Measurements from ENCODE around the gene FRYL.
"Not testable (repeated sequence)": the region's sequence is repeated elsewhere in the genome, so short reads cannot be mapped to it uniquely, and the experiment has no call there.

The FRYL gene
- long read RNA-seq, partial matches to known transcripts = 24 of 33 reads
- long read RNA-seq, other reads (novel, unspliced or antisense) = 7 of 33 reads

DNA sequence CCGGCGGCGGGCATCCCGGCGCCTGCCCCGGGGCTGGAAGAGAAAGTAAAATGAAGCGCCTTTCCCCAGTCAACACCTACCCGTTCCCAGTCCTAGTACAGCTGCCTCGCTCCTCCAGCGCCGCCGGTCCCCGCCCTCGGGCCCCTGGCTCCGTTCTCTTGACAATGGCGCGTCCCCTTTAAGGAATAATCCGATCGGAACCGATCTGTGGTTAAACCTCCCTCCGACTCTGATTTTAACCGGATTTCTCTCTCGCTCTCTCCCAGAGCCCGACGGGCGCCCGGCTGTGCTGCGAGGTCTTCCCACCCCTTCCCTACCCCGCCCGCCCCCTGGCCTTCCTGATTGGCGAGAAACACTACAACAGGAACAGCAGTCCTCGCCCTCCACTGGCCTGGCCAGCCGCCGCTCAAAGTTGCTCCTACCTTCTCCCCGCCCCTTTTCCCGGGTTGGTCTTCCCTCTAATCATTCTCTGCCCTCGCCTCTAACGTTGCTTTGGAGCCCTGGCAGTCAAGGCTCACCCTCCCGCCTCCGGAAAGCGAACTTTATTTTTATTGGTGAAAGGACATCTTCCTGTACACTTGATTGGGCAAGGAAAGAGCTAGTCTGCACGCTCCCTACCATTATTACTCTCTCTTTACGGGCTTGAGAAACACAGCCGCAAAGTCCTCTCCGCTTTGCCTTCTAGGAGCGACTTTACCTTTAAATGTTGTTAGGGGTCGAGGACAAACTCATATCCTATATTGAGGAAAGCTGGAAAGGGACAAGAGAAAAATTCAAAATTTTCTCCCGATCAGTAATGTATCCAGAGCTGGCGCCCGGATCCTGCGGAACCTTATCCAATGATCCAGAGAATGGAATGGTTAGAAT lies at the start of gene FRYL:
Gene FRYL, minus strand, starts transcription at position 282 of the 867 bp plus-strand sequence. CDS start 145,869 bp downstream, outside the sequence.
- peak; percentile 49; the same call in 1 of the 2 replicates for TF ChIP-seq SPI1 (IDR thresholded peaks at IDR 0.05; ENCODE audit: borderline replicate concordance, low read depth)
- TF ChIP-seq, protein P1, sequence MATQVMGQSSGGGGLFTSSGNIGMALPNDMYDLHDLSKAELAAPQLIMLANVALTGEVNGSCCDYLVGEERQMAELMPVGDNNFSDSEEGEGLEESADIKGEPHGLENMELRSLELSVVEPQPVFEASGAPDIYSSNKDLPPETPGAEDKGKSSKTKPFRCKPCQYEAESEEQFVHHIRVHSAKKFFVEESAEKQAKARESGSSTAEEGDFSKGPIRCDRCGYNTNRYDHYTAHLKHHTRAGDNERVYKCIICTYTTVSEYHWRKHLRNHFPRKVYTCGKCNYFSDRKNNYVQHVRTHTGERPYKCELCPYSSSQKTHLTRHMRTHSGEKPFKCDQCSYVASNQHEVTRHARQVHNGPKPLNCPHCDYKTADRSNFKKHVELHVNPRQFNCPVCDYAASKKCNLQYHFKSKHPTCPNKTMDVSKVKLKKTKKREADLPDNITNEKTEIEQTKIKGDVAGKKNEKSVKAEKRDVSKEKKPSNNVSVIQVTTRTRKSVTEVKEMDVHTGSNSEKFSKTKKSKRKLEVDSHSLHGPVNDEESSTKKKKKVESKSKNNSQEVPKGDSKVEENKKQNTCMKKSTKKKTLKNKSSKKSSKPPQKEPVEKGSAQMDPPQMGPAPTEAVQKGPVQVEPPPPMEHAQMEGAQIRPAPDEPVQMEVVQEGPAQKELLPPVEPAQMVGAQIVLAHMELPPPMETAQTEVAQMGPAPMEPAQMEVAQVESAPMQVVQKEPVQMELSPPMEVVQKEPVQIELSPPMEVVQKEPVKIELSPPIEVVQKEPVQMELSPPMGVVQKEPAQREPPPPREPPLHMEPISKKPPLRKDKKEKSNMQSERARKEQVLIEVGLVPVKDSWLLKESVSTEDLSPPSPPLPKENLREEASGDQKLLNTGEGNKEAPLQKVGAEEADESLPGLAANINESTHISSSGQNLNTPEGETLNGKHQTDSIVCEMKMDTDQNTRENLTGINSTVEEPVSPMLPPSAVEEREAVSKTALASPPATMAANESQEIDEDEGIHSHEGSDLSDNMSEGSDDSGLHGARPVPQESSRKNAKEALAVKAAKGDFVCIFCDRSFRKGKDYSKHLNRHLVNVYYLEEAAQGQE (IDR thresholded peaks at IDR 0.05; ENCODE audit: insufficient replicate concordance, low read depth) = peak; percentile 28
- TF ChIP-seq, protein P2, sequence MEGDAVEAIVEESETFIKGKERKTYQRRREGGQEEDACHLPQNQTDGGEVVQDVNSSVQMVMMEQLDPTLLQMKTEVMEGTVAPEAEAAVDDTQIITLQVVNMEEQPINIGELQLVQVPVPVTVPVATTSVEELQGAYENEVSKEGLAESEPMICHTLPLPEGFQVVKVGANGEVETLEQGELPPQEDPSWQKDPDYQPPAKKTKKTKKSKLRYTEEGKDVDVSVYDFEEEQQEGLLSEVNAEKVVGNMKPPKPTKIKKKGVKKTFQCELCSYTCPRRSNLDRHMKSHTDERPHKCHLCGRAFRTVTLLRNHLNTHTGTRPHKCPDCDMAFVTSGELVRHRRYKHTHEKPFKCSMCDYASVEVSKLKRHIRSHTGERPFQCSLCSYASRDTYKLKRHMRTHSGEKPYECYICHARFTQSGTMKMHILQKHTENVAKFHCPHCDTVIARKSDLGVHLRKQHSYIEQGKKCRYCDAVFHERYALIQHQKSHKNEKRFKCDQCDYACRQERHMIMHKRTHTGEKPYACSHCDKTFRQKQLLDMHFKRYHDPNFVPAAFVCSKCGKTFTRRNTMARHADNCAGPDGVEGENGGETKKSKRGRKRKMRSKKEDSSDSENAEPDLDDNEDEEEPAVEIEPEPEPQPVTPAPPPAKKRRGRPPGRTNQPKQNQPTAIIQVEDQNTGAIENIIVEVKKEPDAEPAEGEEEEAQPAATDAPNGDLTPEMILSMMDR (IDR thresholded peaks at IDR 0.05; ENCODE audit: insufficient read depth, low read length) = no peak
- peak; percentile 37; the same call in 1 of the 2 replicates for TF ChIP-seq GABPA (IDR thresholded peaks at IDR 0.05; ENCODE audit: low read depth)
- TF ChIP-seq POLR2AphosphoS5 (IDR thresholded peaks at IDR 0.05; ENCODE audit: low read depth) = peak; percentile 44; the same call in 1 of the 2 replicates

DNA sequence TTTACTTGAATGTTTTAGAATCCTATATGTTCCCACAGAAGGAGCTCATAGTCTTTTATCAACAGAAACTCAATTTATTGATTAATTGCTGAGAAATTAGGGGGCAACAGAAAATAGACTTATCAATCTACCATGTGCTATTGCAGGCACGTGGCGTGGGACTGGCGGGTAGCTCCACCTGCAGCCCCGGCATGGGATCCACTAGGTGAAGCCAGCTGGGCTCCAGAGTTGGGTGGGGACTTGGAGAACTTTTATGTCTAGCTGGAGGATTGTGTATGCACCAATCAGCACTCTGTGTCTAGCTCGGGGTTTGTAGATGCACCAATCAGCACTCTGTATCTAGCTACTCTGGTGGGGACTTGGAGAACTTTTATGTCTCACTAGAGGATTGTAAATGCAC lies 47.5 kb upstream of the FRYL start:
- Histone ChIP-seq H3K27ac (replicated peaks) (no peak overlapping the region), H3K4me3 (replicated peaks; ENCODE audit: insufficient read depth, low read length) (no peak overlapping the region), H3K27me3 (ENCODE audit: insufficient read depth, poor library complexity, severe bottlenecking) (no peaks in the 10 kb centered on the region)
- no peak for DNase-seq (ENCODE audit: low read depth in 1 of 2, low spot score in 1 of 2)
- TF ChIP-seq GABPA (IDR thresholded peaks at IDR 0.05; ENCODE audit: low read depth) (no peak), SPI1 (IDR thresholded peaks at IDR 0.05; ENCODE audit: borderline replicate concordance, low read depth) (no peak), POLR2AphosphoS5 (IDR thresholded peaks at IDR 0.05; ENCODE audit: low read depth) (no peak)
- TF ChIP-seq, protein P1 (IDR thresholded peaks at IDR 0.05; ENCODE audit: insufficient replicate concordance, low read depth) = no peak
- TF ChIP-seq, protein P2 (IDR thresholded peaks at IDR 0.05; ENCODE audit: insufficient read depth, low read length) = no peak

More for the DNA sequence above, at the start of gene FRYL:
- H3K27ac ChIP-seq (replicated peaks) = peak within 1 kb of the TSS; percentile 85
- no peaks in the 10 kb centered on the region for H3K27me3 ChIP-seq (ENCODE audit: insufficient read depth, poor library complexity, severe bottlenecking)
- peak within 1 kb of the TSS; percentile 93 for H3K4me3 ChIP-seq (replicated peaks; ENCODE audit: insufficient read depth, low read length)
- peak; percentile 94 to 100 for DNase-seq (ENCODE audit: low read depth in 1 of 2, low spot score in 1 of 2)

DNA sequence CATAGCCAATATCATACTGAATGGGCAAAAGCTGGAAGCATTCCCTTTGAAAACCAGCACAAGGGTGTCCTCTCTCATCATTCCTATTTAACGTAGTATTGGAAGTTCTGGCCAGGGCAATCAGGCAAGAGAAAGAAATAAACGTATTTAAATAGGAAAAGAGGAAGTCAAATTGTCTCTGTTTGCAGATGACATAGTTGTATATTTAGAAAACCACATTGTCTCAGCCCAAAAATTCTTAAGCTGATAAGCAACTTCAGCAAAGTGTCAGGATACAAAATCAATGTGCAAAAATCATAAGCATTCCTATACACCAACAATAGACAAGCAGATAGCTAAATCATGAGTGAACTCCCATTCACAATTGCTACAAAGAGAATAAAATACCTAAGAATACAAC lies 41.4 kb upstream of the FRYL start:
- TF ChIP-seq SPI1 (IDR thresholded peaks at IDR 0.05; ENCODE audit: borderline replicate concordance, low read depth) = peak; percentile 82; the same call in 1 of the 2 replicates
- not testable (repeated sequence) for DNase-seq (ENCODE audit: low read depth in 1 of 2, low spot score in 1 of 2); H3K4me3 ChIP-seq (replicated peaks; ENCODE audit: insufficient read depth, low read length); H3K27me3 ChIP-seq (ENCODE audit: insufficient read depth, poor library complexity, severe bottlenecking); H3K27ac ChIP-seq (replicated peaks)

GRCh38 chr4:48816971-48817370 lies 36.9 kb upstream of the FRYL start:
- Histone ChIP-seq H3K27ac (replicated peaks) (no peak overlapping the region), H3K4me3 (replicated peaks; ENCODE audit: insufficient read depth, low read length) (no peak overlapping the region), H3K27me3 (ENCODE audit: insufficient read depth, poor library complexity, severe bottlenecking) (no peaks in the 10 kb centered on the region)
- DNase-seq (ENCODE audit: low read depth in 1 of 2, low spot score in 1 of 2) = no peak
- TF ChIP-seq, protein P2 (IDR thresholded peaks at IDR 0.05; ENCODE audit: insufficient read depth, low read length) = no peak
- TF ChIP-seq SPI1 (IDR thresholded peaks at IDR 0.05; ENCODE audit: borderline replicate concordance, low read depth) = no peak
- TF ChIP-seq, protein P1 (IDR thresholded peaks at IDR 0.05; ENCODE audit: insufficient replicate concordance, low read depth) = no peak
- no peak for TF ChIP-seq GABPA (IDR thresholded peaks at IDR 0.05; ENCODE audit: low read depth)
- TF ChIP-seq POLR2AphosphoS5 (IDR thresholded peaks at IDR 0.05; ENCODE audit: low read depth) = no peak

DNA sequence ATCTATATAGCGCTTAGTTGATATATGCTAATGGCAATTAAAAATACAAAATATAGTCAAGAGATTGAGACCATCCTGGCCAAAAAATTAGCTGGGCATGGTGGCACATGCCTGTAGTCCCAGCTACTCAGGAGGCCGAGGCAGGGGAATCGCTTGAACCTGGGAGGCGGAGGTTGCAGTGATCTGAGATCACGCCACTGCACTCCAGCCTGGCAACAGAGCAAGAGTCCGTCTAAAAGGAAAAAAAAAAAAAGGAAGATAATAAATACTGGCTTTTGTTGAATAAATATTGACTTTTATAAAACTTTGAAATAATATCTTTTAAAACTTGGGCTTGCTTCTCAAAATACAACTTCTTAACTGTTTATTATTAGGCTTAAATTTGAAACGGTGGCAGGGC lies 36.2 kb upstream of the FRYL start:
- not testable (repeated sequence) for H3K4me3 ChIP-seq (replicated peaks; ENCODE audit: insufficient read depth, low read length); H3K27me3 ChIP-seq (ENCODE audit: insufficient read depth, poor library complexity, severe bottlenecking); H3K27ac ChIP-seq (replicated peaks); DNase-seq (ENCODE audit: low read depth in 1 of 2, low spot score in 1 of 2)
